H7 (cell line): ENCODE measurements around the gene TIMM8B. TPM values are rescaled to one million over a fixed set of nuclear protein-coding genes. Genes with fewer than 3 reads are reported as not detected.
"Not testable (repeated sequence)": the region's sequence is repeated elsewhere in the genome, so short reads cannot be mapped to it uniquely, and the experiment has no call there.

Experiments
- DNase-seq: peaks from one replicate; pipeline ENCODE4 v3.0.0; 2012
- H3K27me3 ChIP-seq: 2 replicates; pipeline ENCODE4 v1.6.0; 2011; ENCODE audit warnings: mild to moderate bottlenecking, low read length; ENCODE audit not compliant: control insufficient read depth, insufficient read depth
- H3K36me3 ChIP-seq: replicated peaks from 2 replicates; pipeline ENCODE4 v1.5.1; 2011; ENCODE audit warnings: low read length; ENCODE audit not compliant: control insufficient read depth, insufficient read depth
- H3K4me3 ChIP-seq: 2 replicates; pipeline ENCODE4 v1.5.1; 2011; ENCODE audit warnings: low read depth, mild to moderate bottlenecking, control low read depth, low read length, moderate library complexity; ENCODE audit not compliant: insufficient read depth
- total RNA-seq: library from RNA; depleted of rRNA; stranded (reverse); fragments of >200 nt; shearing (Covaris generic); gene quantifications from 2 replicates; pipeline ENCODE4 v1.2.3, GENCODE V29; 2014; rRNA removed

TIMM8B gene
- total RNA-seq, 1 experiment from 2014 or later: 125 TPM

- not testable (repeated sequence) for DNase-seq, H3K27me3 ChIP-seq, H3K36me3 ChIP-seq, H3K4me3 ChIP-seq
These were observed 38.3 kb downstream of the TIMM8B start for GRCh38 chr11:112048256-112048655.

GRCh38 chr11:112046647-112047046 is 39.9 kb downstream of the TIMM8B start:
- DNase-seq, H3K4me3 ChIP-seq, H3K36me3 ChIP-seq, H3K27me3 ChIP-seq: not testable (repeated sequence)

GRCh38 chr11:112044961-112045360 is 41.6 kb downstream of the TIMM8B start:
- H3K4me3 ChIP-seq: no peak overlapping the region
- no peak for DNase-seq
- H3K36me3 ChIP-seq: peaks cover 3% of the 10 kb centered on the region
- H3K27me3 ChIP-seq: no peaks in the 10 kb centered on the region

GRCh38 chr11:112042961-112043304 is 43.6 kb downstream of the TIMM8B start:
- Histone ChIP-seq H3K27me3 (no peaks in the 10 kb centered on the region), H3K4me3 (no peak overlapping the region), H3K36me3 (peaks cover 3% of the 10 kb centered on the region)
- no peak for DNase-seq

GRCh38 chr11:112042161-112042960 is 44.2 kb downstream of the TIMM8B start:
- Histone ChIP-seq H3K4me3 (no peak overlapping the region), H3K36me3 (peaks cover 7% of the 10 kb centered on the region), H3K27me3 (no peaks in the 10 kb centered on the region)
- DNase-seq: no peak

GRCh38 chr11:112037527-112037926 is 49.0 kb downstream of the TIMM8B start:
- H3K4me3 ChIP-seq: no peak overlapping the region
- H3K36me3 ChIP-seq: peaks cover 16% of the 10 kb centered on the region
- H3K27me3 ChIP-seq: no peaks in the 10 kb centered on the region
- DNase-seq: no peak

Other genes starting within 250 kb of the TIMM8B start
- 17.4 and 23.3 TPM in 2 replicates for gene ALG9, start 215.2 kb downstream of the TIMM8B start, total RNA-seq
- gene FDXACB1, start 207.6 kb downstream of the TIMM8B start, total RNA-seq: 3.8 and 4.1 TPM in 2 replicates
- gene CFAP68, start 207.2 kb downstream of the TIMM8B start, total RNA-seq: 8.7 and 10.7 TPM in 2 replicates
- gene CRYAB, start 175.0 kb downstream of the TIMM8B start, total RNA-seq: 0.44 and 1.5 TPM in 2 replicates
- gene HSPB2, start 174.0 kb downstream of the TIMM8B start, total RNA-seq: 0.18 TPM in 1 of 2 replicates, not detected in the other
- 0.33 and 1.7 TPM in 2 replicates for gene C11orf52, start 167.8 kb downstream of the TIMM8B start, total RNA-seq
- gene DIXDC1, start 149.4 kb downstream of the TIMM8B start, total RNA-seq: 5.0 and 8.7 TPM in 2 replicates
- gene DLAT, start 61.3 kb downstream of the TIMM8B start, total RNA-seq: 94.0 and 105 TPM in 2 replicates
- gene PIH1D2, start 12.7 kb downstream of the TIMM8B start, total RNA-seq: 0.37 and 1.0 TPM in 2 replicates
- gene NKAPD1, start 12.5 kb downstream of the TIMM8B start, total RNA-seq: 15.8 and 20.0 TPM in 2 replicates
- gene SDHD, start 117 bp upstream of the TIMM8B start, total RNA-seq: 194 and 218 TPM in 2 replicates
- not detected in 2 replicates for gene IL18, start 77.3 kb upstream of the TIMM8B start, total RNA-seq
- 0.21 TPM in 1 of 2 replicates, not detected in the other for gene TEX12, start 80.6 kb upstream of the TIMM8B start, total RNA-seq
- gene BCO2, start 88.8 kb upstream of the TIMM8B start, total RNA-seq: 0.48 and 1.5 TPM in 2 replicates
- gene PTS, start 139.7 kb upstream of the TIMM8B start, total RNA-seq: 13.3 and 17.2 TPM in 2 replicates
- not detected in 2 replicates for gene PLET1, start 174.1 kb upstream of the TIMM8B start, total RNA-seq